ENCODE results near the gene RNLS. TPM values are rescaled to one million over a fixed set of nuclear protein-coding genes. Genes with fewer than 3 reads are reported as not detected.

Gene RNLS
- total and polyA plus RNA-seq, 7 donors: 3.9 to 19.2 (median 8.8) TPM

GRCh38 chr10:88424881-88425280 lies 158.2 kb downstream of the RNLS start:
- no peaks in the 10 kb centered on the region for H3K36me3 ChIP-seq
- no peak for DNase-seq
- TF ChIP-seq POLR2A (IDR thresholded peaks at IDR 0.05): no peak
- TF ChIP-seq EP300 (IDR thresholded peaks at IDR 0.05): no peak
- no peak for TF ChIP-seq POLR2AphosphoS5 (IDR thresholded peaks at IDR 0.05)
- TF ChIP-seq CTCF (IDR thresholded peaks at IDR 0.05): no peak
- H3K4me1 ChIP-seq: no peaks in the 10 kb centered on the region
- H3K27me3 ChIP-seq: no peaks in the 10 kb centered on the region
- 73 to 74% methylated on average over 5 of the region's 5 CpGs for WGBS, 2 donors
- H3K4me3 ChIP-seq: no peak overlapping the region
- no peaks in the 10 kb centered on the region for H3K9me3 ChIP-seq
- intact Hi-C loops (cut with DNase I): no loop called here
- no peak overlapping the region for H3K27ac ChIP-seq

- intact Hi-C loops (cut with DNase I): no loop called here
- no peaks in the 10 kb centered on the region for H3K4me1 ChIP-seq
- DNase-seq: no peak
- H3K27me3 ChIP-seq: no peaks in the 10 kb centered on the region
- TF ChIP-seq EP300 (IDR thresholded peaks at IDR 0.05): no peak
- no peak for TF ChIP-seq CTCF (IDR thresholded peaks at IDR 0.05)
- no peak for TF ChIP-seq POLR2AphosphoS5 (IDR thresholded peaks at IDR 0.05)
- no peak for TF ChIP-seq POLR2A (IDR thresholded peaks at IDR 0.05)
- no peak overlapping the region for H3K4me3 ChIP-seq
- H3K9me3 ChIP-seq: no peaks in the 10 kb centered on the region
- H3K36me3 ChIP-seq: no peaks in the 10 kb centered on the region
- no peak overlapping the region for H3K27ac ChIP-seq
Observed at GRCh38 chr10:88423732-88424131, 159.4 kb downstream of the RNLS start.

GRCh38 chr10:88421590-88421989 lies 161.5 kb downstream of the RNLS start:
- Histone ChIP-seq H3K27me3 (no peaks in the 10 kb centered on the region), H3K4me3 (no peak overlapping the region), H3K4me1 (no peaks in the 10 kb centered on the region), H3K36me3 (no peaks in the 10 kb centered on the region), H3K27ac (no peak overlapping the region), H3K9me3 (no peaks in the 10 kb centered on the region)
- DNase-seq: no peak
- 91 to 97% methylated on average over 4 of the region's 4 CpGs for WGBS, 2 donors
- TF ChIP-seq POLR2AphosphoS5 (IDR thresholded peaks at IDR 0.05) (no peak), EP300 (IDR thresholded peaks at IDR 0.05) (no peak), POLR2A (IDR thresholded peaks at IDR 0.05) (no peak), CTCF (IDR thresholded peaks at IDR 0.05) (no peak)
- intact Hi-C loops (cut with DNase I): no loop called here

- WGBS, 2 donors: 98 to 100% methylated on average over 1 of the region's 1 CpG
- Histone ChIP-seq H3K4me1 (no peaks in the 10 kb centered on the region), H3K27me3 (no peaks in the 10 kb centered on the region), H3K4me3 (no peak overlapping the region), H3K9me3 (no peaks in the 10 kb centered on the region), H3K27ac (no peak overlapping the region), H3K36me3 (no peaks in the 10 kb centered on the region)
- no peak for DNase-seq
- intact Hi-C loops (cut with DNase I): no loop called here
- TF ChIP-seq CTCF (IDR thresholded peaks at IDR 0.05): no peak
- TF ChIP-seq POLR2A (IDR thresholded peaks at IDR 0.05): no peak
- no peak for TF ChIP-seq POLR2AphosphoS5 (IDR thresholded peaks at IDR 0.05)
- no peak for TF ChIP-seq EP300 (IDR thresholded peaks at IDR 0.05)
Observed at GRCh38 chr10:88418871-88419270, 164.2 kb downstream of the RNLS start.

GRCh38 chr10:88417387-88418030 lies 165.6 kb downstream of the RNLS start:
- no peaks in the 10 kb centered on the region for H3K4me1 ChIP-seq
- 66 to 75% methylated on average over 3 of the region's 3 CpGs for WGBS, 2 donors
- H3K9me3 ChIP-seq: no peaks in the 10 kb centered on the region
- no peak for DNase-seq
- H3K27me3 ChIP-seq: no peaks in the 10 kb centered on the region
- no peak for TF ChIP-seq POLR2A (IDR thresholded peaks at IDR 0.05)
- intact Hi-C loops (cut with DNase I): no loop called here
- no peaks in the 10 kb centered on the region for H3K36me3 ChIP-seq
- no peak overlapping the region for H3K27ac ChIP-seq
- no peak overlapping the region for H3K4me3 ChIP-seq

All from sigmoid colon (tissue), 7 donors.